Sigmoid colon (tissue), 7 donors: Measurements from ENCODE around the gene PERM1. TPM values are rescaled to one million over a fixed set of nuclear protein-coding genes. Genes with fewer than 3 reads are reported as not detected.

Experiments
- DNase-seq: peaks from one replicate; pipeline ENCODE4 v3.0.0-alpha.2; 2019
- H3K27ac ChIP-seq, 4 donors: fragments of 200-600 bp; sonication (generic); one replicate each; pipeline ENCODE4 v1.5.1; 2016 to 2019; ENCODE audit warnings: mild to moderate bottlenecking in 1 of 4
- H3K27me3 ChIP-seq, 3 donors: fragments of 200-600 bp; sonication (generic); one replicate each; pipeline ENCODE4 v1.5.1; 2019; ENCODE audit warnings: mild to moderate bottlenecking in 1 of 3
- H3K36me3 ChIP-seq, 4 donors: fragments of 200-600 bp; sonication (generic); one replicate each; pipeline ENCODE4 v1.5.1; 2016 to 2019
- H3K4me1 ChIP-seq, 4 donors: fragments of 200-600 bp; sonication (generic); one replicate each; pipeline ENCODE4 v1.5.1; 2017 to 2019
- H3K4me3 ChIP-seq, 4 donors: fragments of 200-600 bp; sonication (generic); one replicate each; pipeline ENCODE4 v1.5.1; 2017 to 2019; ENCODE audit warnings: mild to moderate bottlenecking in 2 of 4, moderate library complexity in 1 of 4
- H3K9me3 ChIP-seq, 4 donors: fragments of 200-600 bp in 3 of 4; sonication (generic) in 3 of 4; one replicate each; pipeline versions ENCODE4 v1.5.1 to v1.6.1; 2013 to 2019
- CTCF ChIP-seq, 4 experiments: fragments of 450-650 bp in 3 of 4; fragments of 200-600 bp in 1 of 4; IDR thresholded peaks; one replicate each; pipeline ENCODE4 v1.5.1; 2016 to 2019; ENCODE audit warnings: antibody characterized with exemption in 4 of 4, mild to moderate bottlenecking in 3 of 4, moderate library complexity in 2 of 4
- EP300 ChIP-seq, 4 donors: sonication (generic); formaldehyde crosslinking; IDR thresholded peaks; one replicate each; pipeline ENCODE4 v1.6.1; 2017; ENCODE audit warnings: antibody characterized with exemption in 4 of 4
- POLR2A ChIP-seq, 2 donors: fragments of 450-650 bp; IDR thresholded peaks; one replicate each; pipeline ENCODE4 v1.6.1; 2016; ENCODE audit warnings: antibody characterized with exemption in 2 of 2, mild to moderate bottlenecking in 2 of 2, moderate library complexity in 2 of 2
- POLR2AphosphoS5 ChIP-seq, 4 donors: sonication (generic); formaldehyde crosslinking; IDR thresholded peaks; one replicate each; pipeline ENCODE4 v1.6.1; 2017; ENCODE audit warnings: antibody characterized with exemption in 4 of 4
- WGBS, 2 donors: extraction: QIAGEN DNeasy Blood & Tissue Kit; methylation state at CpG; one replicate each; pipeline ENCODE4 v1.1.7; 2013; 5-methylcytosine and 5-hydroxymethylcytosine counted together
- intact Hi-C: fragments of 100-400 bp; cut with DNase I; formaldehyde crosslinking; loops from one replicate; pipeline ENCODE4 v1.15.1; 2023
- polyA plus RNA-seq, 3 donors: library from polyadenylated mRNA; stranded (reverse); fragments of 200-250 nt; gene quantifications; one replicate each; pipeline ENCODE4 v1.2.3, GENCODE V29; 2013
- total RNA-seq, 4 donors: library from RNA; depleted of rRNA; stranded (reverse); fragments of >200 nt; gene quantifications; one replicate each; pipeline ENCODE4 v1.1.0, GENCODE V29; 2016
- donor health status: healthy with polysubstance abuse.
- donor health status: Bipolar disorder and iron deficiency.
- donor health status: healthy.

The PERM1 gene
- total and polyA plus RNA-seq, 7 donors, result under 0.01 to 0.69 (median 0.16) TPM; not detected in 4

GRCh38 chr1:983798-984475 is 2.0 kb upstream of the PERM1 start:
- H3K9me3 ChIP-seq, result no peaks in the 10 kb centered on the region
- no peaks in the 10 kb centered on the region for H3K36me3 ChIP-seq
- peak; percentile 48 to 98 (median 58) for TF ChIP-seq CTCF (IDR thresholded peaks at IDR 0.05)
- no peak for TF ChIP-seq EP300 (IDR thresholded peaks at IDR 0.05)
- no peak for TF ChIP-seq POLR2AphosphoS5 (IDR thresholded peaks at IDR 0.05)
- TF ChIP-seq POLR2A (IDR thresholded peaks at IDR 0.05), result no peak
- H3K4me3 ChIP-seq, result no peak overlapping the region
- intact Hi-C loops, result loop anchor here (2.0 kb wide), 1 partner anchor 79 kb away; no protein-coding TSS in a partner anchor
- peak; percentile 71 for DNase-seq
- 16 to 20% methylated on average over 29 of the region's 29 CpGs for WGBS, 2 donors
- H3K27me3 ChIP-seq, result peaks cover 0 to 32% (median 13%) of the 10 kb centered on the region in 3 donors
- no peak overlapping the region for H3K27ac ChIP-seq
- peaks cover 0 to 6% (median 3%) of the 10 kb centered on the region in 4 donors for H3K4me1 ChIP-seq

- 73 to 82% methylated on average over 43 of the region's 43 CpGs for WGBS, 2 donors
- peaks cover 0 to 6% (median 3%) of the 10 kb centered on the region in 4 donors for H3K4me1 ChIP-seq
- no peak overlapping the region for H3K27ac ChIP-seq
- H3K27me3 ChIP-seq, result peaks cover 0 to 32% (median 13%) of the 10 kb centered on the region in 3 donors
- no peaks in the 10 kb centered on the region for H3K9me3 ChIP-seq
- no peak for DNase-seq
- intact Hi-C loops, result no loop called here
- no peaks in the 10 kb centered on the region for H3K36me3 ChIP-seq
- H3K4me3 ChIP-seq, result no peak overlapping the region
- TF ChIP-seq EP300 (IDR thresholded peaks at IDR 0.05), result no peak
- TF ChIP-seq POLR2A (IDR thresholded peaks at IDR 0.05), result no peak
- no peak for TF ChIP-seq POLR2AphosphoS5 (IDR thresholded peaks at IDR 0.05)
- TF ChIP-seq CTCF (IDR thresholded peaks at IDR 0.05), result no peak
Measured at GRCh38 chr1:982765-983436, 1.0 kb upstream of the PERM1 start.

GRCh38 chr1:981491-981954 is 370 bp downstream of the PERM1 start:
- H3K27me3 ChIP-seq, result peaks cover 0 to 32% (median 13%) of the 10 kb centered on the region in 3 donors
- H3K27ac ChIP-seq, result no peak overlapping the region
- 56 to 73% methylated on average over 21 of the region's 21 CpGs for WGBS, 2 donors
- no peaks in the 10 kb centered on the region for H3K9me3 ChIP-seq
- H3K36me3 ChIP-seq, result no peaks in the 10 kb centered on the region
- H3K4me3 ChIP-seq, result no peak overlapping the region
- DNase-seq, result no peak
- TF ChIP-seq POLR2AphosphoS5 (IDR thresholded peaks at IDR 0.05), result no peak
- TF ChIP-seq POLR2A (IDR thresholded peaks at IDR 0.05), result no peak
- no peak for TF ChIP-seq CTCF (IDR thresholded peaks at IDR 0.05)
- no peak for TF ChIP-seq EP300 (IDR thresholded peaks at IDR 0.05)
- intact Hi-C loops, result no loop called here
- peaks cover 0 to 6% (median 3%) of the 10 kb centered on the region in 4 donors for H3K4me1 ChIP-seq

GRCh38 chr1:980602-981395 is 1.1 kb downstream of the PERM1 start:
- Histone ChIP-seq H3K4me1 (peaks cover 0 to 12% (median 10%) of the 10 kb centered on the region in 4 donors), H3K9me3 (no peaks in the 10 kb centered on the region), H3K27me3 (peaks cover 0 to 38% (median 14%) of the 10 kb centered on the region in 3 donors), H3K36me3 (no peaks in the 10 kb centered on the region), H3K27ac (no peak overlapping the region), H3K4me3 (no peak overlapping the region)
- TF ChIP-seq CTCF (IDR thresholded peaks at IDR 0.05), result no peak
- intact Hi-C loops, result no loop called here
- 58 to 75% methylated on average over 35 of the region's 35 CpGs for WGBS, 2 donors
- DNase-seq, result no peak
